GM20431 (cell line): ENCODE measurements around the gene RNF141.

Experiments used
- in situ Hi-C: fragments of 300-500 bp; cut with MseI, MboI; formaldehyde crosslinking; loops from one replicate; pipeline ENCODE4 v1.15.0; 2020; ENCODE audit warnings: low sequenced_read_pairs; ENCODE audit not compliant: unreplicated experiment

Gene RNF141

DNA sequence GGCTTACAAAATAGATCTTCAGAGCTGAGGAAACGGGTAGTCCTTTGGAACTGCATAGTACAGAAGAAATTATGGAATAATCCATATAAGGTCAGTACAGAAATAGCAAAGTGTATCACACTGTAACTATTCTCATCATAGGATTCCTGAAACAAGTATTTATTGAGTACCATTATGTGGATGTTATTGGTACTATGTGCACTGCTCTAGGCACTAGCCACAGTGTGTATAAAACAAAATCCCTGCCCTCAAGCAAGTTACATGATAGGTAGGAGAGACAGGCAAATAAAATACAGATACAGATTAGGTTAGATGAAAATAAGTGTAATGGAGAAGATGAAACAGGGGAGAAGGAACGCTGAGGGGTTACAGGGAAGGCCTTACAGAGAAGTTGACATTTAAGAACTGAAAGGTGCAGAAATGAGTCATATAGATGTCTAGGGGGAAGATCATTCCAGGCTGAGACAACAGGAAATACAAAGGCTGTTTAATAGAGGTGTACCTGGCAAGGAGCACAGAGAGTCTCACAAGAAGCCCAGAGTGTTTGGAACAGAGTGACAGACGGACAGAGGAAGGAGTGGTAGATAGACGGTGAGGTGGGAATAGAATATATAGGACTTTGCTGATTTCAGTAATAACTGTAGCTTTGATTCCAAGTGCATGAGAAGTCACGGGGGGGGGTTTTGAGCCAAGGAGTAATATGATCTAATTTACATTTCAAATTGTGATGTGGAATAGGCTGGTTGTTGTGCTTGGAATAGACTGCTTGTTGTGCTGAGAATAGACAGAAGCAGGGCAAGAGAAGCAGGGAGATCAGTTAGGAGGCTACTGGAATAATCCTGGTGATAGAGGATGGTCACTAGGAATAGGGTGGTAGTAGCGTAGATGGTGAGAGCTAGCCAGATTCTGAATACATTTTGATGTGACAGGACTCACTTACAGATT, 13.7 kb downstream of the RNF141 start:
- in situ Hi-C loops, result no loop called here

DNA sequence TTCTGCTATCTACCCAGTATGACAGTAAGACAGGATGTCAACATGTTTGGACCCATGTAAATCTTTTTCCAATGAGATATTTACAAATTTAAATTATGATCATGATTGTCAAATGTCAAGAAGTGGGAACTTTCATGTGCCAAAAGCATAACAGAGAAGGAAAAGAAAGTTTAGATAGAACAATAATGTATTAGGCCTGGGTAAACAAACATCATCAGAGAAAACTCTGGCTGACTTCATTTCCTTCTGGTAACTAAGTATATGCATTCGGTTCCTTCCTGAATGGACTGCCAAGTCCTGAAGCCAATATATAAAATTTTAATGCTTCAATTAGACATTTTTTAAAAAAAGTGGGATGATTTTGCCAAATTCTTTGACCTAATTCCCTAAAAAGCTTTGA, 16.5 kb downstream of the RNF141 start:
- in situ Hi-C loops, result no loop called here

DNA sequence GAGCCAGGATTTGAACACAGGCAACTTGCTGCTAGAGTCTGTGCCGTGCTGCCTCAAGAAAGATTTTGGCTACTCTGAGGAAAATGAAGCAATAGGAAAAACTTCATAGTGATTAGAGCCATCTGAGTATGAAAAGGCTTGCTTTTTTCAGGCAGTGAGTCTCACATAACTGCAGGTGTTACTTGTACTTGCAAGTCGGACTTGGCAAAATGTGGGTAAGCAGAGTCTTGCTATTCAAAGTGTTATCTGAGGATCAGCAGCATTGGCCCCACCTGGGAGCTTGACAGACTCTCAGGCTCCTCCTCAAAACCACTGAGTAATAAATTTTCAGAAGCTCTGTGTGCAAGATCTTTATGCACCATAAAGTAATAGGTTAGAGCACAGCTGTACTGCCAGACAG, 18.1 kb downstream of the RNF141 start:
- in situ Hi-C loops, result no loop called here

GRCh38 chr11:10522276-10522675, 18.7 kb downstream of the RNF141 start:
- in situ Hi-C loops, result no loop called here

GRCh38 chr11:10520562-10520961, 20.4 kb downstream of the RNF141 start:
- in situ Hi-C loops, result no loop called here

DNA sequence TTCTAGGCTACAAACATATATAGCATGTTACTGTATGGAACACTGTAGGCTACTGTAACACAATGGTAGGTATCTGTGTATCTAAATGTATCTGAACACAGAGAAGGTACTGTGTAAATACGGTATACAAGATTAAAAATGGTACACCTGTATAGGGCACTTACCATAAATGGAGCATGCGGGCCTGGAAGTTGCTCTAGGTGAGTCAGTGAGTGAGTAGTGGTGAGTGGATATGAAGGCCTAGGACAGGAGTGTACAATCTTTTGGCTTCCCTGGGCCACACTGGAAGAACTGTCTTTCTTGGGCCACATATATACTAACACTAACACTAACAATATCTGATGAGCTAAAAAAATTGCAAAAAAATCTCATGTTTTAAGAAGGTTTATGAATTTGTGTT, 21.4 kb downstream of the RNF141 start:
- in situ Hi-C loops, result no loop called here

GRCh38 chr11:10518891-10519290, 22.1 kb downstream of the RNF141 start:
- in situ Hi-C loops, result no loop called here

DNA sequence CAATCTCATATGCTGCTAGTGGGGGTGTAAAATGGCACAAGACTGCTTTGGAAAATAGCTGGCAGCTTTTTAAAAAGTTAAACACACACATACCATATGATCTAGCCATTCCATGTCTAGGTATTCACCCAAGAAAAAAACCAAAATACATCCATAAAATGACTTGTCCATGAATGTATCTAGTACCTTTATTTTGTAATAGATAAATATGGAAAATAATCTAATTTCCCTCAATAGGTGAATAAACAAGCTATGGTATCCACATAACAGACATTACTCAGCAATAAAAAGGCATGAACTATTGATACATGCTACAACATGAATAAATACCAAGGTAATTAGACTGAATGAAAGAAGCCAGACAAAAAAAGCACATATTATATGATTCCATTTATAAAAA, 22.9 kb downstream of the RNF141 start:
- in situ Hi-C loops, result no loop called here

DNA sequence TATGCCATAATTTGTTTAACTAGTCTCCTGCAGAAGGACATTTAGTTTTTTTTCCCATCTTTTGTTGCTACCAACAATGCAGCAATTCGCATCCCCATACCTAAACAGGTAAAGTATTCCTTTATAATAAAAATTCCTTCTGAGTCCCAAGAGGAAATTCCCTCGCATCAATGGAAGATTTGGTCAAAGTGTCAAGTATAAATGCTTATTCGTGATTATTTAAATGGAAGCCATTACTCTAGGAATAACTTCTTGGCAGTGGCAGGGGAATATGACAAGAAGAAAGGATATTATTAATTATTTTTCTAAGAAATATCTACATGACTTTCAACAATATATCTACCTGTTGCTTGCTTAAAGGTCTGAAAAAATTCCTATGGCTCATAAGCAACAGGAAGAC, 25.6 kb downstream of the RNF141 start:
- in situ Hi-C loops, result no loop called here

DNA sequence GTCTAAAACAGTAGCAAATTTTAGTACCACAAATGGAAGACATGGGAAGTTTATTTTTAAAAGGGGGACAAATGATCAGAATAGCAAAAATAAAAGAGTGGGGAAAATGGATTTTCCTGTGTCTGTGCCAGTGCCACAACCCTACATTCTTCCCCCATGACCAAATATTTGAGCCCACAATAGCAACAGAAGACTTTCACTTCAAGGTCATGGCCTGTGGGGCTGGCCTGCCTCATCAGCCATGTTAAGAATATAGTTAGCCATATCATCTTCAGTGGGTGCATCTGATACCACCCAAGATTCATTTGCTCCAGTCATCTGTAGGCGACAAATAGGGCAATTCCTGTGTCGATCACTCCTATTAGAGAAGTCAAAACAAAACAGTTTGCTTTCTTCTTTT, 26.3 kb downstream of the RNF141 start:
- in situ Hi-C loops, result no loop called here

GRCh38 chr11:10514202-10514601, 26.8 kb downstream of the RNF141 start:
- in situ Hi-C loops, result no loop called here

GRCh38 chr11:10511181-10511621, 29.8 kb downstream of the RNF141 start:
- in situ Hi-C loops, result no loop called here

GRCh38 chr11:10506008-10506370, 35.0 kb downstream of the RNF141 start:
- in situ Hi-C loops, result no loop called here

DNA sequence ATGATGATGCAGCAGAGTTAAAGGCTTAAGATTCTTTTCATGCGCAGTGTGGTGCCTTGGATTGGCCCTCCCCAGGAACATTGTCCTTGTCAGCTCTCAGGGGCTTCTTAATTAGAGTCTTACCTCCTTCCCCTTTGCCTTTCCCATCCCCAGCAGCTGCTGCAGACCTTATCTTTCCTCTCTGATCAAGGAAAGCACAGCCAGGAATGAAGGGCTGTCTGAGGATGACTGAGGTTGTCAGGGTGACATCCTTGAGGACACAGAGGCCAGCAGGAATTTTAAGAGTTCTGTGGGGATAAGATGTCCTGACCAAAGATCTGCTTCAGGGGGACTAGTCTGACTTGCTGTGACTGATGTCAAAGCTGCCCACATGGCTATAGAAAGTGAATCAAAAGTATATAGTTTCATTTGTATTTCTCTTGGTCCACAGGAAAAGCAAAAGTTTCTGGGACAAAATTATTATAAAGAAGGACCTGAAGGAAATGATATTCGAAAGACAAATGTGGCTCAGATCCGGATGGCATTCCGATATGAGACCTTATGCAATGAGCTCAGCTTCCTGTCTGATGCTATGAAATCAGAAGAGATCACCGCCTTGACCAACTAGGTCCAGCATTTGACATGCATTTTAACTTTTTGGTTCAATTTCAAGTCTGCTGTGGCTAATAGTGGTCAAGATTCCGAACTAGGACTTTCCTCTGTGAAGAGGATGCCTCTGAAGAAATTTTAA, 35.5 kb downstream of the RNF141 start:
- in situ Hi-C loops, result no loop called here

DNA sequence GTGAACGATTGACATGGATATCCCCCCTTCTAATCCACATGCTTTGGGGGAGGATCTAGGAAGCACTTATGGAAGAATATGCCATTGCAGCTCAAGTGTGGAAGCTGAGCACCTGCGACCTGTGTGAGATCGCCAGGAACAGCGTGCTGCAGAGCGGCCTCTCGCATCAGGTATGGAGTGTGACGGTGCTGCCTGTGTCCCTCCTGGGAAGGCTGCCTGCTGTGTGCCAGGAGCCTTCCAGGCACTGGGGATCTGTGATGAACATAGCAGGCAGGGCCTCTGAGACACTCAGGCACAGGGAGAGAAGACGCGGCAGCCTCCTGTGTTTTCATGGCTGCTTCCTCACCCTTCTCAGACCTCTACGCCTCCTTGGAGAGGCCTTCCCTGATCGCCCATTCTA, 36.5 kb downstream of the RNF141 start:
- in situ Hi-C loops, result no loop called here

GRCh38 chr11:10503777-10504480, 37.1 kb downstream of the RNF141 start:
- in situ Hi-C loops, result no loop called here

GRCh38 chr11:10503221-10503620, 37.8 kb downstream of the RNF141 start:
- in situ Hi-C loops, result no loop called here

- in situ Hi-C loops, result no loop called here
These were observed 38.2 kb downstream of the RNF141 start for GRCh38 chr11:10502770-10503169.

DNA sequence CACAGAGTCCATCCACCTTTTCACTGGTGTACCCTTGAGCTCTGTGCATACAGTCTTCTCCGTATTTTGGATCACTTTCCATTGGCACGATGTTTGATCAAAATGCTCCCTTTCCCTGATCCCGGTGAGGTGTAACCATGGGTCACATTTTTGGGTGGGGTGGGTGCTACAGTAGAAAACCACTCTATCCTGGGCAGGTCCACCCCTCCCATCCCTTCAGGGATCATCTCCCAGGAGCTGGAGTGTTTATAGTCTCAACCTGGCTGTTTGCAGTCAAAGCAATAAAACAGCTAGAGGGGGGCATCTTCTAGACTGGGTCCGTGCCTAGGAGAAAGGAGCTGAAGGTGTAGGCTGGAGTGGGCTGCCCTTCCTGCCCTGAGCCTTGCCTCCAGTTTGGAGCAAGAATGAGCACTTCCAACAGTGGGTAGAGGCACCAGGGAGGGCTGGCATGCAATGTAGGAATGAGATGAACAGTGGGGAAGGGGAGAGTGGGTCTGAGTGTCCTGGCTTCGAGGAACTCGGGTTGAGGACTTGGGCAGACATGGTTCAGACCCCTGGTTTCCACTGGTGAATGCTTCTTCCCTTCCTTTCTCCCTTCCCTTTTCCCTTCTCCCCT, 38.8 kb downstream of the RNF141 start:
- in situ Hi-C loops, result no loop called here
